ENCODE results near the gene CSMD2. TPM values are rescaled to one million over a fixed set of nuclear protein-coding genes. Genes with fewer than 3 reads are reported as not detected.

CSMD2 gene
- total and polyA plus RNA-seq, 2 of the 8 experiments (the other 6 are each of a cell fraction or from before 2014, with no cell fraction given), result 7.0 to 14.7 TPM

GRCh38 chr1:33668695-33669094 lies 496.3 kb downstream of the CSMD2 start:
- 71% methylated on average over 3 of the region's 3 CpGs; no CpG with 5 or more reads in 1 of the 2 experiments for WGBS, 2 experiments (ENCODE audit: extremely low coverage in 1 of 2, insufficient coverage in 1 of 2, insufficient read length in 1 of 2, insufficient replicate concordance in 2 of 2, low coverage in 1 of 2, low lambda C conversion rate in 2 of 2, missing lambda C conversion rate in 1 of 2)
- TF ChIP-seq GTF2F1 (IDR thresholded peaks at IDR 0.05; ENCODE audit: borderline replicate concordance, low read depth, low read length) (no peak), POLR2A (IDR thresholded peaks at IDR 0.05; ENCODE audit: control extremely low read depth in 1 of 2, low read depth in 2 of 2, low read length in 2 of 2) (no peak), RBBP5 (IDR thresholded peaks at IDR 0.05; ENCODE audit: borderline replicate concordance, low read depth, low read length) (no peak), HDAC6 (IDR thresholded peaks at IDR 0.05; ENCODE audit: low read depth, low read length) (no peak), TAF7 (optimal IDR thresholded peaks at IDR 0.05; ENCODE audit: borderline replicate concordance, low read depth, low read length) (no peak), NANOG (IDR thresholded peaks at IDR 0.05; ENCODE audit: insufficient read depth, low read depth, low read length, poor library complexity, severe bottlenecking) (no peak), NRF1 (IDR thresholded peaks at IDR 0.05; ENCODE audit: low read depth, low read length) (no peak), MAX (IDR thresholded peaks at IDR 0.05) (no peak), SIX5 (IDR thresholded peaks at IDR 0.05; ENCODE audit: low read depth, low read length) (no peak), CBX5 (IDR thresholded peaks at IDR 0.05; ENCODE audit: low read depth, low read length) (no peak), ASH2L (IDR thresholded peaks at IDR 0.05; ENCODE audit: low read length) (no peak), POLR2AphosphoS5 (IDR thresholded peaks at IDR 0.05; ENCODE audit: low read depth, low read length) (no peak), EGR1 (IDR thresholded peaks at IDR 0.05; ENCODE audit: borderline replicate concordance, low read depth, low read length) (no peak), TBP (IDR thresholded peaks at IDR 0.05; ENCODE audit: low read depth, low read length) (no peak)
- TF ChIP-seq, protein P1, sequence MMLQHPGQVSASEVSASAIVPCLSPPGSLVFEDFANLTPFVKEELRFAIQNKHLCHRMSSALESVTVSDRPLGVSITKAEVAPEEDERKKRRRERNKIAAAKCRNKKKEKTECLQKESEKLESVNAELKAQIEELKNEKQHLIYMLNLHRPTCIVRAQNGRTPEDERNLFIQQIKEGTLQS (IDR thresholded peaks at IDR 0.05; ENCODE audit: insufficient read depth, low read depth, low read length), result no peak

More at GRCh38 chr1:33668695-33669094, 496.3 kb downstream of the CSMD2 start:
- ChIA-PET CTCF (ENCODE audit: partially characterized antibody) (interaction anchor here (1.3 kb wide), 1 partner anchor 33 kb away, joined by 3 read pairs; no protein-coding TSS in a partner anchor), POLR2A (ENCODE audit: partially characterized antibody) (no interaction called here)
- no peak overlapping the region for H2BK12ac ChIP-seq (ENCODE audit: low read depth, low read length)
- H3K4me3 ChIP-seq (ENCODE audit: extremely low read depth in 1 of 4, insufficient read depth in 2 of 4, low read depth in 3 of 4, low read length in 4 of 4), result no peak overlapping the region
- H3K9ac ChIP-seq (replicated peaks in 1 of 4; ENCODE audit: extremely low read depth in 1 of 4, low read depth in 3 of 4, low read length in 3 of 4), result no peak overlapping the region
- H4K20me1 ChIP-seq (replicated peaks in 1 of 2; ENCODE audit: control insufficient read depth in 1 of 2, insufficient read depth in 2 of 2, low read length in 2 of 2), result no peaks in the 10 kb centered on the region
- no peaks in the 10 kb centered on the region; a peak in 1 of 7 replicates for H3K27me3 ChIP-seq (replicated peaks in 1 of 4; ENCODE audit: control insufficient read depth in 3 of 4, extremely low read depth in 1 of 4, insufficient read depth in 3 of 4, low read length in 3 of 4)
- H4K91ac ChIP-seq (replicated peaks; ENCODE audit: insufficient read length, low read length), result no peak overlapping the region
- no peak overlapping the region for H2BK20ac ChIP-seq (ENCODE audit: low read length)
- no peak overlapping the region for H3K18ac ChIP-seq (ENCODE audit: extremely low read depth, low read length)
- DNase-seq (ENCODE audit: low read depth in 1 of 2, low spot score in 2 of 2) (no peak), FAIRE-seq (no peak)
- H3K36me3 ChIP-seq (ENCODE audit: control insufficient read depth in 2 of 4, insufficient read depth in 4 of 4, low read length in 3 of 4), result peaks cover 0 to 21% (median 3%) of the 10 kb centered on the region in 4 experiments; a peak in 3 of 8 replicates
- H3K79me2 ChIP-seq (ENCODE audit: control insufficient read depth in 1 of 2, insufficient read depth in 2 of 2, low read length in 2 of 2), result no peaks in the 10 kb centered on the region
- H4K8ac ChIP-seq (ENCODE audit: extremely low read depth, insufficient read depth, low read length), result no peak overlapping the region
- no peaks in the 10 kb centered on the region for H3K4me1 ChIP-seq (replicated peaks in 1 of 4; ENCODE audit: control insufficient read depth in 3 of 4, insufficient read depth in 4 of 4, low read length in 3 of 4)
- no peak overlapping the region for H2BK120ac ChIP-seq (replicated peaks; ENCODE audit: low read depth, low read length)
- no peak overlapping the region for H4K5ac ChIP-seq (ENCODE audit: insufficient read length, low read depth, low read length)
- no peak overlapping the region for H2BK15ac ChIP-seq (ENCODE audit: low read length)
- no peak overlapping the region for H3K23ac ChIP-seq (ENCODE audit: insufficient read length)
- no peak overlapping the region for H3K14ac ChIP-seq (ENCODE audit: insufficient read length)
- no peaks in the 10 kb centered on the region for H3K23me2 ChIP-seq (ENCODE audit: low read depth, low read length)
- no peaks in the 10 kb centered on the region for H3K79me1 ChIP-seq (ENCODE audit: low read depth, low read length)
- H3K4ac ChIP-seq (replicated peaks; ENCODE audit: insufficient read length, low read depth, low read length), result no peak overlapping the region
- no peak overlapping the region for H2AFZ ChIP-seq (ENCODE audit: low read length)
- no peak overlapping the region for H3K27ac ChIP-seq (ENCODE audit: low read depth, low read length)
- no peak overlapping the region for H3K56ac ChIP-seq (replicated peaks; ENCODE audit: insufficient read length, low read depth, low read length)
- H2AK5ac ChIP-seq (ENCODE audit: low read depth, low read length), result no peak overlapping the region
- no peak overlapping the region for H3K4me2 ChIP-seq (ENCODE audit: insufficient read depth in 1 of 2, low read depth in 2 of 2, low read length in 2 of 2)
- H2BK5ac ChIP-seq (ENCODE audit: low read depth, low read length), result no peak overlapping the region
- H3K9me3 ChIP-seq (ENCODE audit: insufficient read depth in 2 of 2, low read depth in 1 of 2, low read length in 1 of 2), result peaks cover 10 to 23% of the 10 kb centered on the region in 2 experiments; a peak in 3 of 4 replicates
